Heart right ventricle (tissue), 16 donors: ENCODE measurements around the gene COL5A1. TPM values are rescaled to one million over a fixed set of nuclear protein-coding genes. Genes with fewer than 3 reads are reported as not detected.

ENCODE experiments used
- ATAC-seq, 8 donors: fragments of 200-7000 bp; cut with Tn5 transposase; one replicate each; pipeline ENCODE4 v1.9.1; 2020; ENCODE audit warnings: mild to moderate bottlenecking in 8 of 8, moderate library complexity in 8 of 8, moderate number of reproducible peaks in 1 of 8
- DNase-seq, 2 donors: peaks; one replicate each; pipeline ENCODE4 v3.0.0-alpha.2; 2020
- H3K27ac ChIP-seq, 10 donors: fragments of 200-600 bp; sonication (generic) in 2 of 10; one replicate each; pipeline versions ENCODE4 v1.5.0 to v1.8.0; 2020 to 2022; ENCODE audit warnings: mild to moderate bottlenecking in 3 of 10
- H3K27me3 ChIP-seq, 7 donors: fragments of 200-600 bp; one replicate each; pipeline ENCODE4 v1.8.0; 2021 to 2022; ENCODE audit warnings: mild to moderate bottlenecking in 2 of 7
- H3K36me3 ChIP-seq, 9 donors: fragments of 200-600 bp; sonication (generic) in 1 of 9; one replicate each; pipeline versions ENCODE4 v1.5.0 to v1.8.0; 2020 to 2022; ENCODE audit warnings: mild to moderate bottlenecking in 2 of 9
- H3K4me1 ChIP-seq, 9 donors: fragments of 200-600 bp; sonication (generic) in 1 of 9; one replicate each; pipeline versions ENCODE4 v1.5.0 to v1.8.0; 2020 to 2022; ENCODE audit warnings: mild to moderate bottlenecking in 4 of 9
- H3K4me3 ChIP-seq, 10 donors: fragments of 200-600 bp; sonication (generic) in 2 of 10; one replicate each; pipeline versions ENCODE4 v1.5.0 to v1.8.0; 2020 to 2022; ENCODE audit warnings: mild to moderate bottlenecking in 7 of 10, moderate library complexity in 2 of 10
- H3K9me3 ChIP-seq, 11 donors: fragments of 200-600 bp in 10 of 11; sonication (generic) in 2 of 11; one replicate each; pipeline versions ENCODE4 v1.5.0 to v1.8.0; 2013 to 2022; ENCODE audit warnings: mild to moderate bottlenecking in 2 of 11, control low read depth in 1 of 11, moderate library complexity in 1 of 11
- CTCF ChIP-seq, 9 donors: fragments of 200-600 bp; sonication (generic) in 2 of 9; IDR thresholded peaks; one replicate each; pipeline versions ENCODE4 v1.5.0 to v1.8.0; 2021 to 2022; ENCODE audit warnings: antibody characterized with exemption in 9 of 9, mild to moderate bottlenecking in 5 of 9, moderate library complexity in 1 of 9
- WGBS, 2 donors: extraction: QIAGEN DNeasy Blood & Tissue Kit; methylation state at CpG; one replicate each; pipeline ENCODE4 v1.1.7; 2013; ENCODE audit warnings: inconsistent platforms in 1 of 2; 5-methylcytosine and 5-hydroxymethylcytosine counted together
- intact Hi-C, 10 donors: fragments of 100-400 bp; cut with DNase I; formaldehyde crosslinking; loops; one replicate each; pipeline versions ENCODE4 v1.11.1 to v1.14.2; 2022
- polyA plus RNA-seq, 2 donors: library from polyadenylated mRNA; stranded (reverse); fragments of 200-250 nt; gene quantifications; one replicate each; pipeline ENCODE4 v1.2.3, GENCODE V29; 2013
- total RNA-seq, 10 donors: library from RNA; stranded (reverse); fragmentation: NEBNext Ultra II Directional in 3 of 10; extraction: Animal tissue kit (Norgen Biotek cat#: 25700) in 3 of 10; gene quantifications; one replicate each; pipeline versions ENCODE4 v1.2.1 to v1.2.4, GENCODE V29; 2021 to 2023
- donor health status: Arrhythmogenic right ventricular cardiomyopathy.
- donor health status: ischemic (EF 13 %, LVEDD 7.1; RV severe dilation, severe dysfunction).
- donor health status: healthy with polysubstance abuse.
- donor health status: DM: no; HTN: yes; CAD: no.
- donor health status: DM: no; HTN: no; CAD: no.
- donor health status: ischemic (EF 25% LVEDD 6.9; RV normal size, moderate dysfunction).
- donor health status: ischemic (EF 25% LVEDD 5.7; RV mildly dilated, moderate dysfunction).
- donor health status: healthy.
- donor health status: DM: yes; HTN: yes; CAD: no.
- donor health status: Ischemic cardiomyopathy.
- donor health status: ischemic (EF 35%, LVEDD 5.7; RV mildly dilated, moderate dysfunction).
- donor health status: nonischemic (EF 11% LVEDD 7.7; RV severe dilation, severe dysfunction).
- donor health status: DM: yes; HTN: yes; CAD: no.
- donor health status: PGD.
- donor health status: ischemic (EF 29% LVEDD 5.4; RV normal size, mild dysfunction).
- donor health status: nonischemic (EF 23%, LVEDD 6.1; RV moderate dilation, normal function).

COL5A1 gene
- total and polyA plus RNA-seq, 12 donors = 8.1 to 60.0 (median 13.3) TPM

DNA sequence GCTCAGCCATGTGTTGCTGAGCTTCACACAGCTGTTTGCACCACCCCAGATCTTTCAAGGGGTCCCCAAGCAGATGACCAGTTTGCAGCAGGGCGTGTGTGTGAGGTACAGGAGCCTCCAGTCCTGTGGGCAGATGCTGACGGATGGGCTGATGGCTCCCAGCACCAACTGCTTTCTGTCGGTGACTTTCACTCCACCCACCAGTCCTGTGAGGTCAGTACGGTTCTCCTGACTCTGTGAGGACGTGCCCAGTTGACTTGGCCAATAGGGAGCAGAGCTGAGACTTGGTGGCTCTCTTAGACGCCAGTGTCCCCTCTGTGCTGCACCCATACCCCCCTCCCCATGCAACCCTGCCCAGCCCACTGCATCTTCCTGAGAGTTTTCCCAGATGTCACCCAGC is 19.7 kb downstream of the COL5A1 start:
- DNase-seq (no peak), ATAC-seq (peak in 1 of 8 donors; percentile 19)
- H3K4me3 ChIP-seq = no peak overlapping the region
- intact Hi-C loops = no loop called here
- H3K36me3 ChIP-seq = no peaks in the 10 kb centered on the region
- no peak for TF ChIP-seq CTCF (IDR thresholded peaks at IDR 0.05)
- H3K27ac ChIP-seq = peak overlapping the region in 9 of 10 donors; percentile 66 to 88 (median 79)
- WGBS, 2 donors = 59 to 65% methylated on average over 6 of the region's 6 CpGs
- H3K9me3 ChIP-seq = peaks cover 0 to 14% (median 0%) of the 10 kb centered on the region in 11 donors
- H3K4me1 ChIP-seq = peaks cover 17 to 43% (median 28%) of the 10 kb centered on the region in 9 donors
- no peaks in the 10 kb centered on the region for H3K27me3 ChIP-seq

- Histone ChIP-seq H3K27ac (peak overlapping the region; percentile 46 to 88 (median 78)), H3K4me3 (no peak overlapping the region), H3K4me1 (peaks cover 17 to 43% (median 28%) of the 10 kb centered on the region in 9 donors), H3K36me3 (no peaks in the 10 kb centered on the region), H3K9me3 (peaks cover 0 to 14% (median 0%) of the 10 kb centered on the region in 11 donors), H3K27me3 (no peaks in the 10 kb centered on the region)
- ATAC-seq (peak; percentile 57 to 72 (median 63)), DNase-seq (no peak)
- intact Hi-C loops = no loop called here
- 51 to 60% methylated on average over 11 of the region's 11 CpGs for WGBS, 2 donors
- no peak for TF ChIP-seq CTCF (IDR thresholded peaks at IDR 0.05)
Measured at GRCh38 chr9:134661791-134662142, 20.2 kb downstream of the COL5A1 start.

GRCh38 chr9:134662143-134662876 is 20.7 kb downstream of the COL5A1 start:
- Histone ChIP-seq H3K4me1 (peaks cover 17 to 43% (median 28%) of the 10 kb centered on the region in 9 donors), H3K27me3 (no peaks in the 10 kb centered on the region), H3K4me3 (no peak overlapping the region), H3K36me3 (peaks cover 0 to under 1% (median 0%) of the 10 kb centered on the region in 9 donors), H3K27ac (peak overlapping the region; percentile 46 to 88 (median 78)), H3K9me3 (peaks cover 0 to 14% (median 0%) of the 10 kb centered on the region in 11 donors)
- ATAC-seq = peak; percentile 81 to 95 (median 91)
- intact Hi-C loops = no loop called here
- TF ChIP-seq CTCF (IDR thresholded peaks at IDR 0.05) = no peak
- peak; percentile 61 to 68 for DNase-seq
- 28 to 44% methylated on average over 17 of the region's 17 CpGs for WGBS, 2 donors

GRCh38 chr9:134663084-134663483 is 21.5 kb downstream of the COL5A1 start:
- WGBS, 2 donors = 65 to 79% methylated on average over 10 of the region's 10 CpGs
- ATAC-seq (no peak), DNase-seq (no peak)
- intact Hi-C loops = no loop called here
- Histone ChIP-seq H3K27me3 (no peaks in the 10 kb centered on the region), H3K4me1 (peaks cover 17 to 37% (median 28%) of the 10 kb centered on the region in 9 donors), H3K9me3 (peaks cover 0 to 14% (median 0%) of the 10 kb centered on the region in 11 donors), H3K4me3 (no peak overlapping the region), H3K27ac (peak overlapping the region in 9 of 10 donors; percentile 66 to 88 (median 79)), H3K36me3 (peaks cover 0 to 4% (median 0%) of the 10 kb centered on the region in 9 donors)
- no peak for TF ChIP-seq CTCF (IDR thresholded peaks at IDR 0.05)
